GM12865 (cell line): ENCODE results near the gene MLLT3.

Experiments
- DNase-seq: peaks from one replicate; pipeline ENCODE4 v3.0.0; 2010; ENCODE audit warnings: low read depth
- H3K4me3 ChIP-seq: 2 replicates; pipeline ENCODE4 v1.5.1; 2011; ENCODE audit warnings: mild to moderate bottlenecking, low read depth, low read length, control low read depth
- CTCF ChIP-seq: IDR thresholded peaks from 2 replicates; pipeline ENCODE4 v1.5.1; 2011; ENCODE audit warnings: low read length, control low read depth, low read depth, inconsistent platforms; ENCODE audit not compliant: insufficient read depth; ENCODE audit errors: missing control alignments

Gene MLLT3

GRCh38 chr9:20506099-20506900 lies 116.0 kb downstream of the MLLT3 start:
- no peak for DNase-seq
- no peak for TF ChIP-seq CTCF
- H3K4me3 ChIP-seq: no peak overlapping the region

- no peak for TF ChIP-seq CTCF
- no peak overlapping the region for H3K4me3 ChIP-seq
These were observed 116.7 kb downstream of the MLLT3 start for GRCh38 chr9:20505574-20505973.

GRCh38 chr9:20504930-20505329 lies 117.4 kb downstream of the MLLT3 start:
- no peak for DNase-seq
- no peak for TF ChIP-seq CTCF
- H3K4me3 ChIP-seq: no peak overlapping the region

More at GRCh38 chr9:20505574-20505973, 116.7 kb downstream of the MLLT3 start:
- no peak for DNase-seq

GRCh38 chr9:20500101-20500500 lies 122.2 kb downstream of the MLLT3 start:
- DNase-seq: no peak
- H3K4me3 ChIP-seq: no peak overlapping the region
- no peak for TF ChIP-seq CTCF

- TF ChIP-seq CTCF: no peak
These were observed 123.3 kb downstream of the MLLT3 start for GRCh38 chr9:20499013-20499412.

GRCh38 chr9:20496328-20496727 lies 126.0 kb downstream of the MLLT3 start:
- TF ChIP-seq CTCF: no peak
- H3K4me3 ChIP-seq: no peak overlapping the region
- no peak for DNase-seq

More at GRCh38 chr9:20499013-20499412, 123.3 kb downstream of the MLLT3 start:
- DNase-seq: no peak
- H3K4me3 ChIP-seq: no peak overlapping the region

GRCh38 chr9:20495098-20495497 lies 127.2 kb downstream of the MLLT3 start:
- DNase-seq: peak; percentile 35
- no peak overlapping the region for H3K4me3 ChIP-seq
- TF ChIP-seq CTCF: no peak
